Fibroblast of lung (primary cell): ENCODE results near the gene MSI2. TPM values are rescaled to one million over a fixed set of nuclear protein-coding genes. Genes with fewer than 3 reads are reported as not detected.

ENCODE experiments used
- DNase-seq, 2 donors: peaks; one replicate each; pipeline versions ENCODE4 v3.0.0 to v3.0.0-alpha.2; 2010; ENCODE audit warnings: low read depth in 2 of 2
- H2AFZ ChIP-seq: 2 replicates; pipeline ENCODE4 v1.5.1; 2012; ENCODE audit warnings: low read length, control low read depth, inconsistent platforms
- H3K27ac ChIP-seq: 2 replicates; pipeline ENCODE4 v1.5.1; 2011; ENCODE audit warnings: low read length, control low read depth; ENCODE audit not compliant: insufficient read depth
- H3K27me3 ChIP-seq: 2 replicates; pipeline ENCODE4 v1.5.1; 2011; ENCODE audit warnings: mild to moderate bottlenecking, low read length; ENCODE audit not compliant: control insufficient read depth, insufficient read depth
- H3K36me3 ChIP-seq: 2 replicates; pipeline ENCODE4 v1.5.1; 2011; ENCODE audit warnings: low read length; ENCODE audit not compliant: control insufficient read depth, insufficient read depth
- H3K4me1 ChIP-seq: 2 replicates; pipeline ENCODE4 v1.5.1; 2011; ENCODE audit warnings: low read length; ENCODE audit not compliant: control insufficient read depth, insufficient read depth; ENCODE audit errors: extremely low read depth
- H3K4me2 ChIP-seq: 2 replicates; pipeline ENCODE4 v1.5.1; 2011; ENCODE audit warnings: low read length, control low read depth; ENCODE audit not compliant: insufficient read depth; ENCODE audit errors: extremely low read depth
- H3K4me3 ChIP-seq, 4 experiments: fragments of 200-600 bp in 1 of 4; sonication (generic) in 1 of 4; replicated peaks in 1 of 4; 2 replicates each; pipeline ENCODE4 v1.5.1; 2011 to 2016; ENCODE audit warnings: low read length in 4 of 4, low read depth in 3 of 4, mild to moderate bottlenecking in 3 of 4, control low read depth in 2 of 4, inconsistent platforms in 1 of 4, mixed read lengths in 1 of 4; ENCODE audit not compliant: insufficient read depth in 1 of 4; ENCODE audit errors: control extremely low read depth in 1 of 4
- H3K79me2 ChIP-seq: 2 replicates; pipeline ENCODE4 v1.5.1; 2012; ENCODE audit warnings: mild to moderate bottlenecking, low read length, inconsistent platforms; ENCODE audit not compliant: control insufficient read depth, insufficient read depth
- H3K9ac ChIP-seq: 2 replicates; pipeline ENCODE4 v1.5.1; 2011; ENCODE audit warnings: mild to moderate bottlenecking, low read length, control low read depth; ENCODE audit not compliant: insufficient read depth
- H3K9me3 ChIP-seq: 2 replicates; pipeline ENCODE4 v1.5.1; 2012; ENCODE audit warnings: low read depth, low read length; ENCODE audit not compliant: control insufficient read depth, insufficient read depth
- H4K20me1 ChIP-seq: 2 replicates; pipeline ENCODE4 v1.5.1; 2011; ENCODE audit warnings: low read length; ENCODE audit not compliant: control insufficient read depth, insufficient read depth; ENCODE audit errors: extremely low read depth
- EZH2 ChIP-seq: IDR thresholded peaks from 2 replicates; pipeline ENCODE4 v1.5.1; 2012; ENCODE audit warnings: low read length, control low read depth, mild to moderate bottlenecking; ENCODE audit errors: missing control alignments
- polyA plus RNA-seq, 2 donors: library from polyadenylated mRNA; depleted of rRNA in 1 of 2; stranded (reverse) in 1 of 2; unstranded in 1 of 2; fragments of >200 nt; gene quantifications; 2 replicates each; pipeline ENCODE4 v1.2.1, GENCODE V29; 2011 to 2012; ENCODE audit warnings: missing spikeins in 1 of 2
- total RNA-seq: library from RNA; depleted of rRNA; stranded (reverse); fragments of >200 nt; gene quantifications from 2 replicates; pipeline ENCODE4 v1.2.1, GENCODE V29; 2014
- TF ChIP-seq, protein P1 (sequence below), 2 donors: IDR thresholded peaks in 1 of 2; conservative IDR thresholded peaks in 1 of 2; 1 replicate in 1 of 2; 2 replicates in 1 of 2; pipeline ENCODE4 v1.5.1; 2011 to 2012; ENCODE audit warnings: low read length in 2 of 2, control low read depth in 1 of 2, inconsistent platforms in 1 of 2, low read depth in 1 of 2, mild to moderate bottlenecking in 1 of 2

The MSI2 gene
- total and polyA plus RNA-seq, 2 donors (not counting 1 experiment from before 2014, with no cell fraction given): 6.8 to 14.2 TPM

DNA sequence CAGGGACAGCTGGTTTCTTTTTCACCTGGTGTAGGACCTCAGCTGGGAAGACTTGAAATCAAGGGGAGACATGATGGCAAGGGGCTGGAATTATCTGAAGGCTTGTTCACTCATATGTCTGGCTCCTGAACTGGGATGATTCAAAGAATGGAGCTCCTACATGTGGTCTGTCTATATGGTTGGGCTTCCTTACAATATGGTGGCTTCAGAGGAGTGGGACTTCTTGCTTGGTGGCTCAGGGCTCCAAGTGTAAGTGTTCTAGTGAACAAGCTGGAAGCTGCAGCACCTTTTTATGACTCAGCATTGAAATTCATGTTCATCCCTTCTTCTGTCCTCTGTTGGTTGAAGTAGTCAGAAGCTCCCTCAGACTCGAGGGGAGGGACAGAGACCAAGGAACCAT, 127.9 kb downstream of the MSI2 start:
- TF ChIP-seq, protein P1, sequence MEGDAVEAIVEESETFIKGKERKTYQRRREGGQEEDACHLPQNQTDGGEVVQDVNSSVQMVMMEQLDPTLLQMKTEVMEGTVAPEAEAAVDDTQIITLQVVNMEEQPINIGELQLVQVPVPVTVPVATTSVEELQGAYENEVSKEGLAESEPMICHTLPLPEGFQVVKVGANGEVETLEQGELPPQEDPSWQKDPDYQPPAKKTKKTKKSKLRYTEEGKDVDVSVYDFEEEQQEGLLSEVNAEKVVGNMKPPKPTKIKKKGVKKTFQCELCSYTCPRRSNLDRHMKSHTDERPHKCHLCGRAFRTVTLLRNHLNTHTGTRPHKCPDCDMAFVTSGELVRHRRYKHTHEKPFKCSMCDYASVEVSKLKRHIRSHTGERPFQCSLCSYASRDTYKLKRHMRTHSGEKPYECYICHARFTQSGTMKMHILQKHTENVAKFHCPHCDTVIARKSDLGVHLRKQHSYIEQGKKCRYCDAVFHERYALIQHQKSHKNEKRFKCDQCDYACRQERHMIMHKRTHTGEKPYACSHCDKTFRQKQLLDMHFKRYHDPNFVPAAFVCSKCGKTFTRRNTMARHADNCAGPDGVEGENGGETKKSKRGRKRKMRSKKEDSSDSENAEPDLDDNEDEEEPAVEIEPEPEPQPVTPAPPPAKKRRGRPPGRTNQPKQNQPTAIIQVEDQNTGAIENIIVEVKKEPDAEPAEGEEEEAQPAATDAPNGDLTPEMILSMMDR (conservative IDR thresholded peaks at IDR 0.05 in 1 of 2, IDR thresholded peaks at IDR 0.05 in 1 of 2; ENCODE audit: low read depth in 1 of 2, low read length in 2 of 2): no peak
- no peak for TF ChIP-seq EZH2
- Histone ChIP-seq H3K79me2 (no peaks in the 10 kb centered on the region), H3K27ac (no peak overlapping the region), H3K4me2 (no peak overlapping the region), H3K9me3 (no peaks in the 10 kb centered on the region), H3K4me3 (no peak overlapping the region), H3K27me3 (no peaks in the 10 kb centered on the region), H4K20me1 (no peaks in the 10 kb centered on the region), H2AFZ (no peak overlapping the region), H3K36me3 (no peaks in the 10 kb centered on the region), H3K9ac (no peak overlapping the region), H3K4me1 (no peaks in the 10 kb centered on the region)
- no peak for DNase-seq

DNA sequence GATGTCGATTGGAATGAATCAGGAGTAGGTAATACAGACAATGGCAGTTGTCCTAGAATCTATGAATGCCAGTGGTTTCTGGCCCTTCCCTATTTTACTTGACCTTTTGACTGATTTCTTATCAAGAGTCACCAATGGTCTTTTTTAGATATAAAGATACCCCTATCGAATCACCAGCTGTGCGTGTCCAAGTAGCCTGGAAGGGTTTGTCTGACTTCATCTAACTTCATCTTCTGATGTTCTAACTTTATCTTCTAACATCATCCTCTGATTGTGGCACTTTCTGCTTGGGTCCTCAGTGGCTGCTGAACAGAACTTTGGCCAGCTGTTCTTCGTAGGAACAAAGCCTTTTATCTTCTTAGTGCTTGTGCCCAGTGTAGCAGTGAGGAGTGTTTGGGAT, 129.7 kb downstream of the MSI2 start:
- no peak overlapping the region for H2AFZ ChIP-seq
- no peaks in the 10 kb centered on the region for H3K4me1 ChIP-seq
- H3K4me2 ChIP-seq: no peak overlapping the region
- no peak overlapping the region for H3K27ac ChIP-seq
- H4K20me1 ChIP-seq: no peaks in the 10 kb centered on the region
- H3K4me3 ChIP-seq: no peak overlapping the region
- TF ChIP-seq, protein P1 (conservative IDR thresholded peaks at IDR 0.05 in 1 of 2, IDR thresholded peaks at IDR 0.05 in 1 of 2; ENCODE audit: low read depth in 1 of 2, low read length in 2 of 2): no peak
- TF ChIP-seq EZH2: no peak
- H3K9ac ChIP-seq: no peak overlapping the region
- no peaks in the 10 kb centered on the region for H3K9me3 ChIP-seq
- no peaks in the 10 kb centered on the region for H3K36me3 ChIP-seq
- no peaks in the 10 kb centered on the region for H3K27me3 ChIP-seq
- no peak for DNase-seq
- H3K79me2 ChIP-seq: no peaks in the 10 kb centered on the region

DNA sequence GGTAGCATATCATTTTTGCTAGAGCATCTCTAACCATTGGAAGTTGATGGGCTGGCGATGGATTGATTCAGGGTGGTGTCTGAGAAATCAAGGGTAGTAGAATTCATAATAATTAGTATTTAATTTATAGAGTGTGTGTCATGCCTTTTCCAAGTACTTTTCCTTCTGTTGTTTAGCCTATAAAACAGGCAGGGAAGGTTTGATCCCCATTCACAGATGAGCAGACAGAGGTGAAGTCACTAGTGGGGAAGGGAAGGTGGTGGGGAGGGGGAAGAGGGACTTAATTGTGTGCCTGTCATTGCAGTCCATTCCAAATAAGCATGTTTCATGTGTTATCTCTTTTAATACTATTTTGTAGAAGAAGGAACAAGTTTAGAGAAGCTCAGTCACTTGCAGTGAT, 131.3 kb downstream of the MSI2 start:
- no peaks in the 10 kb centered on the region for H4K20me1 ChIP-seq
- no peak overlapping the region for H3K27ac ChIP-seq
- no peak overlapping the region for H3K9ac ChIP-seq
- DNase-seq: no peak
- no peaks in the 10 kb centered on the region for H3K79me2 ChIP-seq
- no peak overlapping the region for H3K4me3 ChIP-seq
- H2AFZ ChIP-seq: no peak overlapping the region
- TF ChIP-seq, protein P1 (conservative IDR thresholded peaks at IDR 0.05 in 1 of 2, IDR thresholded peaks at IDR 0.05 in 1 of 2; ENCODE audit: low read depth in 1 of 2, low read length in 2 of 2): no peak
- no peak for TF ChIP-seq EZH2
- no peaks in the 10 kb centered on the region for H3K4me1 ChIP-seq
- H3K27me3 ChIP-seq: no peaks in the 10 kb centered on the region
- no peaks in the 10 kb centered on the region for H3K9me3 ChIP-seq
- H3K36me3 ChIP-seq: no peaks in the 10 kb centered on the region
- no peak overlapping the region for H3K4me2 ChIP-seq
